H1 (cell line): Measurements from ENCODE around the gene SNU13. TPM values are rescaled to one million over a fixed set of nuclear protein-coding genes. Genes with fewer than 3 reads are reported as not detected.

Source experiments
- RNF2 ChIP-seq: fragments of 200-900, 300-1000 bp; sonication (generic); IDR thresholded peaks from 2 replicates; pipeline ENCODE4 v1.7.1; 2016; ENCODE audit warnings: borderline replicate concordance, low read depth, mild to moderate bottlenecking, antibody characterized with exemption, low read length; ENCODE audit not compliant: poor library complexity, severe bottlenecking; ENCODE audit errors: missing control alignments
- YY1 ChIP-seq: IDR thresholded peaks from 2 replicates; pipeline ENCODE4 v1.6.1; 2011; ENCODE audit warnings: low read depth, mild to moderate bottlenecking, low read length
- polyA plus RNA-seq, 7 experiments: library from polyadenylated mRNA; depleted of rRNA in 3 of 7; stranded (reverse) in 5 of 7; unstranded in 2 of 7; fragments of >200 nt in 5 of 7; fragments of 200-250 nt in 2 of 7; gene quantifications; 1 replicate in 5 of 7; 2 replicates in 1 of 7; 4 replicates in 1 of 7; pipeline versions ENCODE4 v1.2.1 to v1.2.3, GENCODE V29; 2011 to 2013; ENCODE audit warnings: missing spikeins in 2 of 7, mixed read lengths in 2 of 7
- total RNA-seq: library from RNA; stranded (reverse); fragmentation: NEBNext Ultra II Directional; extraction: Animal tissue kit (Norgen Biotek cat#: 25700); gene quantifications from 2 replicates; pipeline ENCODE4 v1.2.1, GENCODE V29; 2021

SNU13 gene
- total and polyA plus RNA-seq, 2 of the 8 experiments (the other 6 are each of a cell fraction or from before 2014, with no cell fraction given), result 241 to 281 TPM

GRCh38 chr22:41674846-41675340 is 13.8 kb downstream of the SNU13 start (continued):
- TF ChIP-seq YY1 (no peak), RNF2 (no peak)
- TF ChIP-seq, all 59 proteins: peak for 0
